ENCODE measurements around the gene SYDE1. TPM values are rescaled to one million over a fixed set of nuclear protein-coding genes. Genes with fewer than 3 reads are reported as not detected.
A peak's percentile ranks its signal among the peaks of the same experiment; 100 is the strongest.

SYDE1 gene
- total RNA-seq, 1 donor from 2014 or later: 15.9 TPM

GRCh38 chr19:15120135-15121026 lies 13.2 kb downstream of the SYDE1 start:
- ATAC-seq (ENCODE audit: poor library complexity) (no peak), DNase-seq (no peak)
- intact Hi-C loops (cut with DNase I): no loop called here

GRCh38 chr19:15122331-15123030 lies 15.3 kb downstream of the SYDE1 start:
- ATAC-seq (ENCODE audit: poor library complexity) (no peak), DNase-seq (no peak)
- intact Hi-C loops (cut with DNase I): no loop called here

- intact Hi-C loops (cut with DNase I): no loop called here
- ATAC-seq (ENCODE audit: poor library complexity): no peak
- no peak for DNase-seq
These were observed 16.1 kb downstream of the SYDE1 start for GRCh38 chr19:15123031-15123890.

GRCh38 chr19:15123900-15124299 lies 16.7 kb downstream of the SYDE1 start:
- intact Hi-C loops (cut with DNase I): no loop called here
- DNase-seq: peak; percentile 89
- peak; percentile 66 for ATAC-seq (ENCODE audit: poor library complexity)

- DNase-seq: no peak
- peak; percentile 11 for ATAC-seq (ENCODE audit: poor library complexity)
- intact Hi-C loops (cut with DNase I): no loop called here
These were observed 17.5 kb downstream of the SYDE1 start for GRCh38 chr19:15124572-15125231.

- ATAC-seq (ENCODE audit: poor library complexity) (peak; percentile 90), DNase-seq (peak; percentile 99)
- intact Hi-C loops (cut with DNase I): no loop called here
These were observed 18.2 kb downstream of the SYDE1 start for GRCh38 chr19:15125232-15126067.

- intact Hi-C loops (cut with DNase I): no loop called here
- ATAC-seq (ENCODE audit: poor library complexity): no peak
- DNase-seq: no peak
These were observed 19.1 kb downstream of the SYDE1 start for GRCh38 chr19:15126131-15126910.

- no peak for DNase-seq
- no peak for ATAC-seq (ENCODE audit: poor library complexity)
- intact Hi-C loops (cut with DNase I): no loop called here
These were observed 21.1 kb downstream of the SYDE1 start for GRCh38 chr19:15128162-15128770.

- DNase-seq (no peak), ATAC-seq (ENCODE audit: poor library complexity) (no peak)
- intact Hi-C loops (cut with DNase I): no loop called here
These were observed 22.8 kb downstream of the SYDE1 start for GRCh38 chr19:15129856-15130585.

- ATAC-seq (ENCODE audit: poor library complexity) (no peak), DNase-seq (no peak)
- intact Hi-C loops (cut with DNase I): no loop called here
These were observed 29.2 kb downstream of the SYDE1 start for GRCh38 chr19:15136234-15136954.

- no peak for DNase-seq
- intact Hi-C loops (cut with DNase I): no loop called here
- no peak for ATAC-seq (ENCODE audit: poor library complexity)
These were observed 30.6 kb downstream of the SYDE1 start for GRCh38 chr19:15137777-15138176.

- intact Hi-C loops (cut with DNase I): no loop called here
- DNase-seq (no peak), ATAC-seq (ENCODE audit: poor library complexity) (no peak)
These were observed 31.2 kb downstream of the SYDE1 start for GRCh38 chr19:15138427-15138826.

GRCh38 chr19:15141143-15141542 lies 33.9 kb downstream of the SYDE1 start:
- no peak for ATAC-seq (ENCODE audit: poor library complexity)
- DNase-seq: no peak
- intact Hi-C loops (cut with DNase I): no loop called here

- ATAC-seq (ENCODE audit: poor library complexity) (no peak), DNase-seq (no peak)
- intact Hi-C loops (cut with DNase I): no loop called here
These were observed 35.1 kb downstream of the SYDE1 start for GRCh38 chr19:15142313-15142712.

GRCh38 chr19:15144046-15144646 lies 36.9 kb downstream of the SYDE1 start:
- DNase-seq: no peak
- intact Hi-C loops (cut with DNase I): no loop called here
- ATAC-seq (ENCODE audit: poor library complexity): no peak

All from Right ventricle myocardium superior (tissue), 1 donor.